Glutamatergic neuron (in vitro differentiated cells): ENCODE data around the gene TIAM2. TPM values are rescaled to one million over a fixed set of nuclear protein-coding genes. Genes with fewer than 3 reads are reported as not detected.

Experiments
- DNase-seq: peaks from one replicate; pipeline ENCODE4 v3.0.0; 2022
- H3K27ac Mint-ChIP-seq: one replicate; pipeline ENCODE4 v1.8.0; 2020; ENCODE audit warnings: mild to moderate bottlenecking, mixed read lengths, inconsistent platforms; ENCODE audit not compliant: unreplicated experiment
- H3K27me3 Mint-ChIP-seq: one replicate; pipeline ENCODE4 v1.8.0; 2020; ENCODE audit warnings: mild to moderate bottlenecking, moderate library complexity, mixed read lengths, inconsistent platforms; ENCODE audit not compliant: unreplicated experiment
- H3K36me3 Mint-ChIP-seq: one replicate; pipeline ENCODE4 v1.8.0; 2020; ENCODE audit warnings: mild to moderate bottlenecking, mixed read lengths, inconsistent platforms; ENCODE audit not compliant: unreplicated experiment
- H3K4me1 Mint-ChIP-seq: one replicate; pipeline ENCODE4 v1.8.0; 2020; ENCODE audit warnings: mild to moderate bottlenecking, low read depth, mixed read lengths, inconsistent platforms; ENCODE audit not compliant: unreplicated experiment
- H3K4me3 Mint-ChIP-seq: one replicate; pipeline ENCODE4 v1.8.0; 2020; ENCODE audit warnings: mild to moderate bottlenecking, mixed read lengths, inconsistent platforms; ENCODE audit not compliant: unreplicated experiment
- H3K9me3 Mint-ChIP-seq: one replicate; pipeline ENCODE4 v1.8.0; 2020; ENCODE audit warnings: mild to moderate bottlenecking, moderate library complexity, mixed read lengths, inconsistent platforms; ENCODE audit not compliant: unreplicated experiment
- total RNA-seq: library from RNA; stranded (reverse); fragmentation: NEBNext Ultra II Directional; extraction: Animal tissue kit (Norgen Biotek cat#: 25700); gene quantifications from one replicate; pipeline ENCODE4 v1.2.1, GENCODE V29; 2021; ENCODE audit not compliant: unreplicated experiment
- TF ChIP-seq, protein P1 (sequence below): fragments of 200-600 bp; sonication (generic); IDR thresholded peaks from one replicate; pipeline ENCODE4 v1.5.0; 2021; ENCODE audit not compliant: partially characterized antibody, unreplicated experiment

The TIAM2 gene
- total RNA-seq, 1 donor from 2014 or later = 113 TPM

DNA sequence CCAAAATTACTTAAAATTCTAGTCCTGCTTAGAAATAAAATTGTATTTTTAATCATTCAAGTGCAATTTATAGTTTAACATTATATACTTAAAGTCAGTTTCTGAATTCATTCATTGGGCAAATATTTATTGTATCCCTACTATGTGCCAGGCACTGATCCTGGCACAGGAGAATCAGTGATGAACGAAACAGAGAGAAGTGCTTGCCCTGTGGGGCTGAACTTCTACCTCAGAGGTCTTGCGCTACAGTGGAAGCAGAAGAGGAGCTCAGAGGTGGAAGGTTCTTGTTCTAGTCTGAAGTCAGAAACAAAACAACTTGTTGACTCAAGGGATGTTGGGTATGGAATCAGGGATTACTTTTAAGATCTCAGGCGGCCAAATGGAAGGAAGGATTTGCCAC is 274.6 kb downstream of the TIAM2 start:
- H3K36me3 Mint-ChIP-seq = no peaks in the 10 kb centered on the region
- H3K27ac Mint-ChIP-seq = peak overlapping the region; percentile 96
- H3K9me3 Mint-ChIP-seq = peaks cover 3% of the 10 kb centered on the region
- H3K27me3 Mint-ChIP-seq = peaks cover 4% of the 10 kb centered on the region
- TF ChIP-seq, protein P1, sequence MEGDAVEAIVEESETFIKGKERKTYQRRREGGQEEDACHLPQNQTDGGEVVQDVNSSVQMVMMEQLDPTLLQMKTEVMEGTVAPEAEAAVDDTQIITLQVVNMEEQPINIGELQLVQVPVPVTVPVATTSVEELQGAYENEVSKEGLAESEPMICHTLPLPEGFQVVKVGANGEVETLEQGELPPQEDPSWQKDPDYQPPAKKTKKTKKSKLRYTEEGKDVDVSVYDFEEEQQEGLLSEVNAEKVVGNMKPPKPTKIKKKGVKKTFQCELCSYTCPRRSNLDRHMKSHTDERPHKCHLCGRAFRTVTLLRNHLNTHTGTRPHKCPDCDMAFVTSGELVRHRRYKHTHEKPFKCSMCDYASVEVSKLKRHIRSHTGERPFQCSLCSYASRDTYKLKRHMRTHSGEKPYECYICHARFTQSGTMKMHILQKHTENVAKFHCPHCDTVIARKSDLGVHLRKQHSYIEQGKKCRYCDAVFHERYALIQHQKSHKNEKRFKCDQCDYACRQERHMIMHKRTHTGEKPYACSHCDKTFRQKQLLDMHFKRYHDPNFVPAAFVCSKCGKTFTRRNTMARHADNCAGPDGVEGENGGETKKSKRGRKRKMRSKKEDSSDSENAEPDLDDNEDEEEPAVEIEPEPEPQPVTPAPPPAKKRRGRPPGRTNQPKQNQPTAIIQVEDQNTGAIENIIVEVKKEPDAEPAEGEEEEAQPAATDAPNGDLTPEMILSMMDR = no peak
- peak overlapping the region; percentile 76 for H3K4me3 Mint-ChIP-seq
- DNase-seq = no peak
- peaks cover 45% of the 10 kb centered on the region for H3K4me1 Mint-ChIP-seq

DNA sequence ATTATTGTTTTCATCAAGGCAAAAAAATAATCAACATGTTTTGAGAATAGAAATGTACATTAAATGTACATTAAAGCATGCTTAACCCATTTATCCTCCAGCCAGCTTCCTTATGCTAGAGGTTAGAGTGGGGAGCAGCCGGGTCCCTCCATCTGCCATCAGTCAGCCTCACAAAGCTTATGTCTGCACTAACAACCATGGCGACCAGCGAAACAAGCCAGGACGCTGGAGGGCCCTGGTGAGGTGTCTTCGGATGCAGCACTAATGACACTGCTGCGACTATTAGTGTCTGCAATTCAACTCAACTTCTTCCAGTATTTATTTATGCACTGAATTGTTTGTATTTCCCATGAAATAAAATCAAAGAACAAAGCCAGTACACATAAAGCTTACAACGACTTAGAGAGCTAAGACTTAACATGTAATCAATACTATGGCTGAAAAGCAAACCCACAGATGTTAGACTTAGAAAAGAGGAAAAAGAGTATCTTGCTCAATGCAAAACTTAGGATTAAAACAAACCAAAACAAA is 275.5 kb downstream of the TIAM2 start:
- TF ChIP-seq, protein P1 = no peak
- peak overlapping the region; percentile 96 for H3K27ac Mint-ChIP-seq
- peaks cover 3% of the 10 kb centered on the region for H3K9me3 Mint-ChIP-seq
- peaks cover 44% of the 10 kb centered on the region for H3K4me1 Mint-ChIP-seq
- DNase-seq = peak; percentile 80
- peaks cover 4% of the 10 kb centered on the region for H3K27me3 Mint-ChIP-seq
- H3K4me3 Mint-ChIP-seq = peak overlapping the region; percentile 78
- H3K36me3 Mint-ChIP-seq = no peaks in the 10 kb centered on the region

DNA sequence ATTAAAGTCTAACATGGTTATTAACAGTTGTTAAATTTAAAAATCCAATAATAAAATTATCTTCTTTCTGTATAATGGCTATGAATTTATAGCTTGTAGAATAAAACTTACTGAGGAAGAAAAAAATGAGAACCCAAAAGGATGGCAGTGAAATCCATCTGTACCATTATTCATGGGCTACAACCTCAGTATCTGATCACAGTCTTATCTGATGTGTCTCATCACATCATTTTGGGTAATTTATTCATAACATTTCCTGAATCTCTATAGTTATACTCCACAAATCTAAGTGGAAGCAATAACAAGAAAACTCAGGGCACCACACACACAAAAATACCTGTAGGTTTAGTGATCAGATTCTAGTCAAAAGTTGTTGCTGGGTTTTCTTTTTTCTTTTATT is 276.0 kb downstream of the TIAM2 start:
- Mint-ChIP-seq H3K27ac (peak overlapping the region; percentile 96), H3K9me3 (peaks cover 3% of the 10 kb centered on the region), H3K4me1 (peaks cover 48% of the 10 kb centered on the region), H3K27me3 (no peaks in the 10 kb centered on the region), H3K4me3 (no peak overlapping the region), H3K36me3 (no peaks in the 10 kb centered on the region)
- DNase-seq = no peak
- TF ChIP-seq, protein P1 = no peak

DNA sequence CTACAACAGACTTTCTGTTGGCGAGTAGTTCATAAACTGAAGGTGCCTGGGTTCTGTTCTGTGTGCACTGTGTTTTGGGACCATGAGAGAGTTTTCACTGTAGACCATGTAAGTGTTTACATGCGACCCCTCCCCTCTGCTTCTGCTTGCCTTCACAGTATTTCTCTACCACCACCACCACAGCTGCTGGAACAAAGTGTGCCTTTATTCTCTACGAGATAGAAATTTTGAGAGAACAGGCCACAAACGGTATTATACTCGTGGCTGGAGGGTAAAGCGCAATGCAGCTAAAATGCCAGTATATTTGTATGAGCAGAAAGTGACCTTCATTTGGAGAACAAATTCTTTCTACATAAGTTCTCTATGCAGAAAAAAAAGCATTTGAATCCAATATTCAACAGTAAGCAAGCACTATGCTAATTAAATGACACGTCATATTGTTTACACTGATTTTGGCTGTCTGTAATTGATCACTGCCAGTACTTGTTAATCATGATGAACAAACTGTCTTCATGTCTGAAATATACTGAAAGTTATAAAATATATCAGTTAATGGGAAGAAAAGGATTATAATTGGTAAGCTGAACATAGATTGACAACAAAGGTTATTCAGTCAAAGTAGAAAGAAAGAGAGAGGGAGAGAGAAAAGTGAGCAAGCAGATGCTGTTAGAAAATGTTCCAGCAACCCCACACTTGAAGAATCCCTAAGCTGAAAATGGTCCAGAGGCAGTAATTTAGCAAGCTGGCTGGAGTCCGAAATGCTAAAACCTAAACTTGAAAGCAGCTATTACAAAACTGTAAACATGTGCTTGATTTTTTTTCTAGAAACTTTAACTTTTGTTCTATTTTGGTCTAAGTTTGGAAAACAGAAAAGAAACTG is 277.5 kb downstream of the TIAM2 start:
- Mint-ChIP-seq H3K36me3 (no peaks in the 10 kb centered on the region), H3K4me1 (peaks cover 45% of the 10 kb centered on the region), H3K4me3 (peak overlapping the region; percentile 80), H3K27ac (peak overlapping the region; percentile 96), H3K27me3 (no peaks in the 10 kb centered on the region), H3K9me3 (peaks cover 3% of the 10 kb centered on the region)
- no peak for DNase-seq
- TF ChIP-seq, protein P1 = no peak

GRCh38 chr6:155273431-155273830 is 278.3 kb downstream of the TIAM2 start:
- Mint-ChIP-seq H3K9me3 (peaks cover 3% of the 10 kb centered on the region), H3K4me1 (peaks cover 41% of the 10 kb centered on the region), H3K4me3 (peak overlapping the region; percentile 66), H3K27ac (peak overlapping the region; percentile 96), H3K36me3 (no peaks in the 10 kb centered on the region), H3K27me3 (no peaks in the 10 kb centered on the region)
- no peak for DNase-seq
- TF ChIP-seq, protein P1 = no peak
